HepG2 (cell line): Measurements from ENCODE around the gene NLRC5.

Source experiments
- FOXP4 ChIP-seq: sonication (generic); formaldehyde crosslinking; IDR thresholded peaks from 2 replicates; pipeline ENCODE4 v1.4.0; 2020; ENCODE audit warnings: missing genetic modification reagents
- HDAC6 ChIP-seq: fragments of 200-600 bp; sonication (generic); IDR thresholded peaks from 2 replicates; pipeline ENCODE4 v1.7.0; 2017; ENCODE audit warnings: mild to moderate bottlenecking, antibody characterized with exemption, low read length, low read depth
- MYC ChIP-seq: sonication (generic); formaldehyde crosslinking; IDR thresholded peaks from 2 replicates; pipeline ENCODE4 v1.9.0; 2021; ENCODE audit warnings: missing genetic modification reagents, borderline replicate concordance
- POLR2AphosphoS5 ChIP-seq: IDR thresholded peaks from 2 replicates; pipeline ENCODE4 v1.6.1; 2012; ENCODE audit warnings: low read depth, low read length
- ZNF644 ChIP-seq: IDR thresholded peaks from 2 replicates; pipeline ENCODE4 v1.6.1; 2016; ENCODE audit warnings: low read depth
- TF ChIP-seq, protein P1 (sequence below): sonication (generic); formaldehyde crosslinking; IDR thresholded peaks from 2 replicates; pipeline ENCODE4 v1.5.0; 2020; ENCODE audit warnings: mild to moderate bottlenecking, missing genetic modification reagents, moderate library complexity

- no peak for TF ChIP-seq FOXP4 (CRISPR knock-in tag)
- no peak for TF ChIP-seq HDAC6
- no peak for TF ChIP-seq MYC (CRISPR knock-in tag)
- no peak for TF ChIP-seq POLR2AphosphoS5
- no peak for TF ChIP-seq ZNF644 (CRISPR knock-in tag)
- TF ChIP-seq, protein P1, sequence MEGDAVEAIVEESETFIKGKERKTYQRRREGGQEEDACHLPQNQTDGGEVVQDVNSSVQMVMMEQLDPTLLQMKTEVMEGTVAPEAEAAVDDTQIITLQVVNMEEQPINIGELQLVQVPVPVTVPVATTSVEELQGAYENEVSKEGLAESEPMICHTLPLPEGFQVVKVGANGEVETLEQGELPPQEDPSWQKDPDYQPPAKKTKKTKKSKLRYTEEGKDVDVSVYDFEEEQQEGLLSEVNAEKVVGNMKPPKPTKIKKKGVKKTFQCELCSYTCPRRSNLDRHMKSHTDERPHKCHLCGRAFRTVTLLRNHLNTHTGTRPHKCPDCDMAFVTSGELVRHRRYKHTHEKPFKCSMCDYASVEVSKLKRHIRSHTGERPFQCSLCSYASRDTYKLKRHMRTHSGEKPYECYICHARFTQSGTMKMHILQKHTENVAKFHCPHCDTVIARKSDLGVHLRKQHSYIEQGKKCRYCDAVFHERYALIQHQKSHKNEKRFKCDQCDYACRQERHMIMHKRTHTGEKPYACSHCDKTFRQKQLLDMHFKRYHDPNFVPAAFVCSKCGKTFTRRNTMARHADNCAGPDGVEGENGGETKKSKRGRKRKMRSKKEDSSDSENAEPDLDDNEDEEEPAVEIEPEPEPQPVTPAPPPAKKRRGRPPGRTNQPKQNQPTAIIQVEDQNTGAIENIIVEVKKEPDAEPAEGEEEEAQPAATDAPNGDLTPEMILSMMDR (CRISPR knock-in tag), result no peak
Measured at GRCh38 chr16:56950051-56950450, 39.3 kb upstream of the NLRC5 start.
